SK-N-SH treated with all-trans-retinoic acid at 6 μM for 48 hours (cell line): Measurements from ENCODE around the gene ELP1.
"Not testable (repeated sequence)": the region's sequence is repeated elsewhere in the genome, so short reads cannot be mapped to it uniquely, and the experiment has no call there.

Source experiments
- ARNTL ChIP-seq: fragments of 450-650 bp; formaldehyde crosslinking; IDR thresholded peaks from 2 replicates; pipeline ENCODE4 v1.5.0; 2020; ENCODE audit warnings: low read depth, mild to moderate bottlenecking, moderate library complexity, borderline replicate concordance
- BACH2 ChIP-seq: fragments of 250-450 bp; sonication (Bioruptor Pico); IDR thresholded peaks from 2 replicates; pipeline ENCODE4 v1.9.0; 2021; ENCODE audit warnings: mild to moderate bottlenecking, borderline replicate concordance
- CSDC2 ChIP-seq: fragments of 250-450 bp; sonication (Bioruptor Pico); IDR thresholded peaks from 2 replicates; pipeline ENCODE4 v1.5.0; 2020; ENCODE audit warnings: mild to moderate bottlenecking, moderate library complexity
- ESRRG ChIP-seq: fragments of 250-450 bp; sonication (Bioruptor Pico); IDR thresholded peaks from 2 replicates; pipeline ENCODE4 v1.6.1; 2021; ENCODE audit warnings: mild to moderate bottlenecking
- ISL1 ChIP-seq: fragments of 250-450 bp; sonication (Bioruptor Pico); IDR thresholded peaks from 2 replicates; pipeline ENCODE4 v2.1.2; 2022; ENCODE audit warnings: mild to moderate bottlenecking, moderate library complexity
- OSR1 ChIP-seq: fragments of 250-450 bp; sonication (Bioruptor Pico); IDR thresholded peaks from 2 replicates; pipeline ENCODE4 v1.8.0; 2022; ENCODE audit warnings: moderate library complexity, mild to moderate bottlenecking, inconsistent platforms
- RARB ChIP-seq: fragments of 250-450 bp; sonication (Bioruptor Pico); IDR thresholded peaks from 2 replicates; pipeline ENCODE4 v1.8.0; 2021; ENCODE audit warnings: mild to moderate bottlenecking, moderate library complexity
- SNAI2 ChIP-seq: fragments of 250-450 bp; sonication (Bioruptor Pico); IDR thresholded peaks from 2 replicates; pipeline ENCODE4 v1.5.0; 2020; ENCODE audit warnings: mild to moderate bottlenecking, moderate library complexity
- ZC3H10 ChIP-seq: fragments of 250-450 bp; sonication (Bioruptor Pico); IDR thresholded peaks from 2 replicates; pipeline ENCODE4 v1.5.1; 2021; ENCODE audit warnings: mild to moderate bottlenecking, moderate library complexity
- ZFP30 ChIP-seq: fragments of 450-650 bp; formaldehyde crosslinking; IDR thresholded peaks from 2 replicates; pipeline ENCODE4 v1.5.0; 2022; ENCODE audit warnings: mild to moderate bottlenecking, moderate library complexity
- ZNF8 ChIP-seq: fragments of 450-650 bp; formaldehyde crosslinking; IDR thresholded peaks from 2 replicates; pipeline ENCODE4 v1.5.0; 2020; ENCODE audit warnings: mild to moderate bottlenecking, moderate library complexity
- TF ChIP-seq, protein P1 (sequence below): fragments of 250-450 bp; sonication (Bioruptor Pico); IDR thresholded peaks from 2 replicates; pipeline ENCODE4 v1.8.0; 2020; ENCODE audit warnings: mild to moderate bottlenecking, moderate library complexity, borderline replicate concordance
- TF ChIP-seq, protein P2 (sequence below): fragments of 250-450 bp; sonication (Bioruptor Pico); IDR thresholded peaks from 2 replicates; pipeline ENCODE4 v1.5.1; 2020; ENCODE audit warnings: low read depth, mild to moderate bottlenecking, moderate library complexity

- not testable (repeated sequence) for TF ChIP-seq CSDC2; RARB (CRISPR knock-in tag); ARNTL (CRISPR knock-in tag); SNAI2 (CRISPR knock-in tag); ESRRG (CRISPR knock-in tag); OSR1 (CRISPR knock-in tag); ZNF8 (CRISPR knock-in tag); BACH2 (CRISPR knock-in tag); ZC3H10 (CRISPR knock-in tag); ISL1 (CRISPR knock-in tag); ZFP30 (CRISPR knock-in tag)
- TF ChIP-seq, protein P1, sequence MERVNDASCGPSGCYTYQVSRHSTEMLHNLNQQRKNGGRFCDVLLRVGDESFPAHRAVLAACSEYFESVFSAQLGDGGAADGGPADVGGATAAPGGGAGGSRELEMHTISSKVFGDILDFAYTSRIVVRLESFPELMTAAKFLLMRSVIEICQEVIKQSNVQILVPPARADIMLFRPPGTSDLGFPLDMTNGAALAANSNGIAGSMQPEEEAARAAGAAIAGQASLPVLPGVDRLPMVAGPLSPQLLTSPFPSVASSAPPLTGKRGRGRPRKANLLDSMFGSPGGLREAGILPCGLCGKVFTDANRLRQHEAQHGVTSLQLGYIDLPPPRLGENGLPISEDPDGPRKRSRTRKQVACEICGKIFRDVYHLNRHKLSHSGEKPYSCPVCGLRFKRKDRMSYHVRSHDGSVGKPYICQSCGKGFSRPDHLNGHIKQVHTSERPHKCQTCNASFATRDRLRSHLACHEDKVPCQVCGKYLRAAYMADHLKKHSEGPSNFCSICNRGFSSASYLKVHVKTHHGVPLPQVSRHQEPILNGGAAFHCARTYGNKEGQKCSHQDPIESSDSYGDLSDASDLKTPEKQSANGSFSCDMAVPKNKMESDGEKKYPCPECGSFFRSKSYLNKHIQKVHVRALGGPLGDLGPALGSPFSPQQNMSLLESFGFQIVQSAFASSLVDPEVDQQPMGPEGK (CRISPR knock-in tag): not testable (repeated sequence)
- TF ChIP-seq, protein P2, sequence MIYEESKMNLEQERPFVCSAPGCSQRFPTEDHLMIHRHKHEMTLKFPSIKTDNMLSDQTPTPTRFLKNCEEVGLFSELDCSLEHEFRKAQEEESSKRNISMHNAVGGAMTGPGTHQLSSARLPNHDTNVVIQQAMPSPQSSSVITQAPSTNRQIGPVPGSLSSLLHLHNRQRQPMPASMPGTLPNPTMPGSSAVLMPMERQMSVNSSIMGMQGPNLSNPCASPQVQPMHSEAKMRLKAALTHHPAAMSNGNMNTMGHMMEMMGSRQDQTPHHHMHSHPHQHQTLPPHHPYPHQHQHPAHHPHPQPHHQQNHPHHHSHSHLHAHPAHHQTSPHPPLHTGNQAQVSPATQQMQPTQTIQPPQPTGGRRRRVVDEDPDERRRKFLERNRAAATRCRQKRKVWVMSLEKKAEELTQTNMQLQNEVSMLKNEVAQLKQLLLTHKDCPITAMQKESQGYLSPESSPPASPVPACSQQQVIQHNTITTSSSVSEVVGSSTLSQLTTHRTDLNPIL: not testable (repeated sequence)
Measured at GRCh38 chr9:108848296-108848695, 85.6 kb downstream of the ELP1 start.
